HCT116 (cell line): Measurements from ENCODE around the gene DUSP2.

Experiments used
- CTCF ChIP-seq, 3 experiments: fragments of 200-600 bp in 1 of 3; sonication (generic) in 1 of 3; IDR thresholded peaks in 2 of 3; conservative IDR thresholded peaks in 1 of 3; 2 replicates each; pipeline ENCODE4 v1.5.1; 2012 to 2017; ENCODE audit warnings: low read depth in 2 of 3, low read length in 2 of 3, antibody characterized with exemption in 1 of 3, borderline replicate concordance in 1 of 3, control low read depth in 1 of 3, mild to moderate bottlenecking in 1 of 3, mixed read lengths in 1 of 3, mixed run types in 1 of 3, moderate library complexity in 1 of 3; ENCODE audit not compliant: insufficient read depth in 1 of 3
- POLR2A ChIP-seq: IDR thresholded peaks from 2 replicates; pipeline ENCODE4 v1.7.0; 2011; ENCODE audit warnings: borderline replicate concordance; ENCODE audit not compliant: insufficient read depth, insufficient read length; ENCODE audit errors: extremely low read depth
- RAD21 ChIP-seq: IDR thresholded peaks from 2 replicates; pipeline ENCODE4 v1.6.1; 2012; ENCODE audit warnings: low read depth, mild to moderate bottlenecking
- SIN3A ChIP-seq: IDR thresholded peaks from 2 replicates; pipeline ENCODE4 v1.6.1; 2012; ENCODE audit warnings: low read depth
- TF ChIP-seq, protein P1 (sequence below): IDR thresholded peaks from 2 replicates; pipeline ENCODE4 v1.6.1; 2012; ENCODE audit warnings: low read depth

DNA sequence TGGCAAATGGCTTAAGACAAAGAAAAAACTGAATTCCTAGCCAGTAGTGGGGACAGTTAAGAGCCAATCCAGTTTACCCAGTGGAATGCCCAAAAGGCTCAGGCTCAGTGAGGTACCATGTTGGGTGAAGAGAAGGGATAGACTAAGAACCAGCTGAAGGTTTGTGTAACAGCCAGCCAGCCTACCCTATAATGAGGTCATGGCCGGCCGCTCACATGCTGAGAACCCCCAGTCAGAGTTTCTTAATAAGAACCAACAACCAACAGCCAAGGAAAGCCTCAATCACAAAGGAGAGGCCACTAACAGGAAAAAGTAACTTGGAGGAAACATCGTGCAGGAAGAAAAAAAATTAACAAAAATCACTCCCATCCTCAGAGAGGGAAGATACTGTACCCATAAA, 25.4 kb upstream of the DUSP2 start:
- TF ChIP-seq, protein P1, sequence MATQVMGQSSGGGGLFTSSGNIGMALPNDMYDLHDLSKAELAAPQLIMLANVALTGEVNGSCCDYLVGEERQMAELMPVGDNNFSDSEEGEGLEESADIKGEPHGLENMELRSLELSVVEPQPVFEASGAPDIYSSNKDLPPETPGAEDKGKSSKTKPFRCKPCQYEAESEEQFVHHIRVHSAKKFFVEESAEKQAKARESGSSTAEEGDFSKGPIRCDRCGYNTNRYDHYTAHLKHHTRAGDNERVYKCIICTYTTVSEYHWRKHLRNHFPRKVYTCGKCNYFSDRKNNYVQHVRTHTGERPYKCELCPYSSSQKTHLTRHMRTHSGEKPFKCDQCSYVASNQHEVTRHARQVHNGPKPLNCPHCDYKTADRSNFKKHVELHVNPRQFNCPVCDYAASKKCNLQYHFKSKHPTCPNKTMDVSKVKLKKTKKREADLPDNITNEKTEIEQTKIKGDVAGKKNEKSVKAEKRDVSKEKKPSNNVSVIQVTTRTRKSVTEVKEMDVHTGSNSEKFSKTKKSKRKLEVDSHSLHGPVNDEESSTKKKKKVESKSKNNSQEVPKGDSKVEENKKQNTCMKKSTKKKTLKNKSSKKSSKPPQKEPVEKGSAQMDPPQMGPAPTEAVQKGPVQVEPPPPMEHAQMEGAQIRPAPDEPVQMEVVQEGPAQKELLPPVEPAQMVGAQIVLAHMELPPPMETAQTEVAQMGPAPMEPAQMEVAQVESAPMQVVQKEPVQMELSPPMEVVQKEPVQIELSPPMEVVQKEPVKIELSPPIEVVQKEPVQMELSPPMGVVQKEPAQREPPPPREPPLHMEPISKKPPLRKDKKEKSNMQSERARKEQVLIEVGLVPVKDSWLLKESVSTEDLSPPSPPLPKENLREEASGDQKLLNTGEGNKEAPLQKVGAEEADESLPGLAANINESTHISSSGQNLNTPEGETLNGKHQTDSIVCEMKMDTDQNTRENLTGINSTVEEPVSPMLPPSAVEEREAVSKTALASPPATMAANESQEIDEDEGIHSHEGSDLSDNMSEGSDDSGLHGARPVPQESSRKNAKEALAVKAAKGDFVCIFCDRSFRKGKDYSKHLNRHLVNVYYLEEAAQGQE: no peak
- no peak for TF ChIP-seq POLR2A
- TF ChIP-seq CTCF (IDR thresholded peaks at IDR 0.05 in 2 of 3, conservative IDR thresholded peaks at IDR 0.05 in 1 of 3; ENCODE audit: borderline replicate concordance in 1 of 3, insufficient read depth in 1 of 3, low read depth in 2 of 3, low read length in 2 of 3): no peak
- TF ChIP-seq SIN3A: no peak
- TF ChIP-seq RAD21: no peak
